Mucosa of descending colon (tissue), 3 donors: ENCODE data around the gene TMF1. TPM values are rescaled to one million over a fixed set of nuclear protein-coding genes. Genes with fewer than 3 reads are reported as not detected.

Source experiments
- ATAC-seq: fragments of 200-7000 bp; cut with Tn5 transposase; one replicate; pipeline ENCODE4 v1.9.1; 2020; ENCODE audit warnings: mild to moderate bottlenecking, moderate library complexity
- DNase-seq, 3 donors: peaks; one replicate each; pipeline ENCODE4 v3.0.0-alpha.2; 2020
- H3K36me3 ChIP-seq: fragments of 200-600 bp; one replicate; pipeline ENCODE4 v1.8.0; 2021; ENCODE audit warnings: low read depth, mild to moderate bottlenecking
- H3K4me1 ChIP-seq: fragments of 200-600 bp; one replicate; pipeline ENCODE4 v1.8.0; 2021; ENCODE audit warnings: low read depth, mild to moderate bottlenecking
- H3K4me3 ChIP-seq: fragments of 200-600 bp; one replicate; pipeline ENCODE4 v1.8.0; 2021; ENCODE audit warnings: mild to moderate bottlenecking
- H3K9me3 ChIP-seq: fragments of 200-600 bp; one replicate; pipeline ENCODE4 v1.8.0; 2021; ENCODE audit warnings: mild to moderate bottlenecking
- CTCF ChIP-seq: fragments of 200-600 bp; IDR thresholded peaks from one replicate; pipeline ENCODE4 v1.8.0; 2022; ENCODE audit warnings: antibody characterized with exemption, mild to moderate bottlenecking
- intact Hi-C, 2 donors: fragments of 100-400 bp; cut with DNase I in 1 of 2; cut with micrococcal nuclease in 1 of 2; formaldehyde crosslinking; loops; one replicate each; pipeline versions ENCODE4 v1.11.0 to v1.11.1; 2022; cut with DNase I, micrococcal nuclease
- total RNA-seq, 3 donors: library from RNA; stranded (reverse); fragmentation: NEBNext Ultra II Directional in 2 of 3; extraction: Animal tissue kit (Norgen Biotek cat#: 25700) in 2 of 3; gene quantifications; one replicate each; pipeline versions ENCODE4 v1.2.1 to v1.2.4, GENCODE V29; 2021 to 2023
- donor health status: DM: no; HTN: no; CAD: no; lungs with moderate emphysema.
- donor health status: DM: no; HTN: no; CAD: no.
- donor health status: DM: no; HTN: yes; CAD: no.

TMF1 gene
- total RNA-seq, 3 donors from 2014 or later = 40.3 to 43.9 (median 43.4) TPM

GRCh38 chr3:68999605-69000004 lies 52.5 kb downstream of the TMF1 start:
- Histone ChIP-seq H3K9me3 (no peaks in the 10 kb centered on the region), H3K4me3 (no peak overlapping the region), H3K36me3 (no peaks in the 10 kb centered on the region), H3K4me1 (no peaks in the 10 kb centered on the region)
- intact Hi-C loops = no loop called here
- no peak for TF ChIP-seq CTCF
- DNase-seq (no peak), ATAC-seq (no peak)

DNA sequence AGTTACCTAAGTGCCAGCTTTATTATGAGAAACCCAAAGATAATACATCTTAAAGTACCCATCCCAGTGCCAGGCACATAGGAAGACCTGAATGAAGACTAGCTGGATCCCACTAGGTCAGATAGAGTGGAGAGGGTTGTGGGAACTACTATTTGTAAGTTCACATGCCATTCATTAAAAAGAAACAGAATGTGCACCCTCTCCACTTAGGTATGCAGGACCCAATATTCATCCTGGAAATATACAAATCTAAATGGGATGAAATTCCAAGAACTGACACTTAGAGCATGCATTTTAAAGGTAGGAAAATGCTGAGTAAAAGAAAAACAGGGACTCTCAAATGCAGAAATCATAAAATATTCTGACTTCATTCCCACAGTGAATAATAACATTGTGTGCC lies 53.0 kb downstream of the TMF1 start:
- Histone ChIP-seq H3K4me3 (no peak overlapping the region), H3K4me1 (no peaks in the 10 kb centered on the region), H3K36me3 (no peaks in the 10 kb centered on the region), H3K9me3 (no peaks in the 10 kb centered on the region)
- no peak for ATAC-seq
- no peak for TF ChIP-seq CTCF
- intact Hi-C loops = no loop called here
- no peak for DNase-seq

DNA sequence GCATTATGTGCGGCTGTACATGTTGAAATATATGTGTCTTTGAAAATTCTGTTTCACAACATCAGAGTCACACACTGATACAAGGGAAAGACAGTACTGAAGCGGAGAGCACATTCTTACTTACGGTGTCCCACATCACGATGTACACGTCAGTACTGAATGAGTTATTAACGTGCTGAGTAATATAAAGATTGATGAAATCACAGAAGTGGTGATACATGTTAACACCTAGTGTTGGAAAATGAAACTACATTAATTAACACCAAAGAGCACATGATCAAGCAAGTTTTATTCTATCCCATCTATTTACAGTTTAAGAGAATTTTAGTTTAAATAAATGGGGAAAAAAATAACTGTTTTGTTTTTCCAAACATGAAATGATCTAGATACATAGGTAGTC lies 54.2 kb downstream of the TMF1 start:
- no peak for DNase-seq
- H3K36me3 ChIP-seq = no peaks in the 10 kb centered on the region
- no peak for TF ChIP-seq CTCF
- H3K9me3 ChIP-seq = no peaks in the 10 kb centered on the region
- intact Hi-C loops = no loop called here
- no peak overlapping the region for H3K4me3 ChIP-seq
- no peak for ATAC-seq
- no peaks in the 10 kb centered on the region for H3K4me1 ChIP-seq

DNA sequence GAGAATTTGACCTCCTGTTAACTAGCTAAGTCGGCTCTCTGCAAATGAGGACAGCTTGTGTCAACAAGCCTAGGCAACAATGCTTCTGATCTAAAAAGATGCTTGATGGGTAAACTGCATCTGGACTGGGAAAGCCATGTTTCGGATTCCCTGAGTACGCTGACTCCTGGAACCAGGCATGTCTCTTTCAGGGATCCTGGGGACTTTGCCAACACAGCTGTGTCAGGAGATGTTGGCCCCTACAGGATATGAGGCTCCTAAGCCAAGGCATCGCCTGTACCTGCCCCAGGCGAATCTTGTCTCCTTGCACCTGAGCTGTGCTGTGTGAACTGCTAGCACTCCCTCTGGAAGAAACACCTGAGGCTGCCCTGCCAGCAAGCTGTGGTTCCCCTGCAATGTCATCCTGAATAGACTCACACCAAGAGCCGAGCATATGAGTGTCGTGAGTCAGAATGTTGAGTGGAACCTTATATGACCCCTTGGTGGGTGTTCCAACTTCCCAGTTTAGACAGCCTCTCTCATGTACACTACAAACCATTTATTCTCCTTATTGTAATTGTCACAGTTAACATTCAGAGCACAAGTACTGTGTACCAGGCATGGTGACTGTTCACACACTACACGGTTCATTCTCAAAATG lies 55.7 kb downstream of the TMF1 start:
- Histone ChIP-seq H3K36me3 (no peaks in the 10 kb centered on the region), H3K4me1 (no peaks in the 10 kb centered on the region), H3K9me3 (no peaks in the 10 kb centered on the region), H3K4me3 (no peak overlapping the region)
- no peak for ATAC-seq
- no peak for TF ChIP-seq CTCF
- no peak for DNase-seq
- intact Hi-C loops = no loop called here

GRCh38 chr3:68988740-68989139 lies 63.4 kb downstream of the TMF1 start:
- DNase-seq = no peak
- ATAC-seq = no peak
- no peaks in the 10 kb centered on the region for H3K36me3 ChIP-seq
- intact Hi-C loops = no loop called here
- no peaks in the 10 kb centered on the region for H3K4me1 ChIP-seq
- H3K9me3 ChIP-seq = no peaks in the 10 kb centered on the region
- TF ChIP-seq CTCF = no peak
- H3K4me3 ChIP-seq = no peak overlapping the region

DNA sequence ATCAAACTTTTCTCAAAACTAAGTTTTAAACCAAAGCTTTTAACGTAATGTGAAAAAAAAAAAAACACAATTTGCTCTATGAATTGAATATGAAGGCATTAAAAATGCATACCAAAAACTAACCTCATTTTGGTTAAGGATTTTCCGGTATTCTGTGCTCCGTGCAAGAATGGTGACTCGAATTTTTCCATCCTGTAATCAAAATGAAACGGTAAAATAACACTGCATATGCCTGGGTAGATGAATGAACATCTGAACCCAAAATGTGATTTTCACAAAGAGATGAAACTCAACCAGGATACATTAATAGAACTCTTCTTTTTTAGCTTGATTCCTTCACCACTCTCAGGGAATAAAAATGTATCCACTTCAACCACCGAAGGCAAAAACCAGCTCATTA lies 64.8 kb downstream of the TMF1 start:
- no peaks in the 10 kb centered on the region for H3K36me3 ChIP-seq
- no peak for TF ChIP-seq CTCF
- H3K4me1 ChIP-seq = no peaks in the 10 kb centered on the region
- ATAC-seq (no peak), DNase-seq (no peak)
- no peak overlapping the region for H3K4me3 ChIP-seq
- intact Hi-C loops = no loop called here
- H3K9me3 ChIP-seq = no peaks in the 10 kb centered on the region
